ENCODE results near the gene RAB11FIP3. TPM values are rescaled to one million over a fixed set of nuclear protein-coding genes. Genes with fewer than 3 reads are reported as not detected.

Gene RAB11FIP3
- total RNA-seq, 4 donors from 2014 or later, result 55.5 to 136 (median 106) TPM

- Histone ChIP-seq H3K27me3 (peaks cover 0 to 25% of the 10 kb centered on the region in 2 donors), H3K9me3 (no peaks in the 10 kb centered on the region), H3K36me3 (no peaks in the 10 kb centered on the region), H3K4me1 (peaks cover 0 to 33% (median 16%) of the 10 kb centered on the region in 4 donors), H3K4me3 (no peak overlapping the region), H3K27ac (no peak overlapping the region)
- DNase-seq, result no peak
- TF ChIP-seq POLR2A (IDR thresholded peaks at IDR 0.05) (no peak), CTCF (IDR thresholded peaks at IDR 0.05) (no peak)
These were observed 136.8 kb downstream of the RAB11FIP3 start for GRCh38 chr16:561957-562938.

GRCh38 chr16:563072-563644, 137.7 kb downstream of the RAB11FIP3 start:
- H3K4me3 ChIP-seq, result no peak overlapping the region
- no peak for DNase-seq
- TF ChIP-seq POLR2A (IDR thresholded peaks at IDR 0.05), result no peak
- TF ChIP-seq CTCF (IDR thresholded peaks at IDR 0.05), result no peak
- H3K9me3 ChIP-seq, result no peaks in the 10 kb centered on the region
- no peaks in the 10 kb centered on the region for H3K36me3 ChIP-seq
- peaks cover 0 to 42% (median 22%) of the 10 kb centered on the region in 4 donors for H3K4me1 ChIP-seq
- H3K27me3 ChIP-seq, result peaks cover 0 to 25% of the 10 kb centered on the region in 2 donors
- no peak overlapping the region for H3K27ac ChIP-seq

DNA sequence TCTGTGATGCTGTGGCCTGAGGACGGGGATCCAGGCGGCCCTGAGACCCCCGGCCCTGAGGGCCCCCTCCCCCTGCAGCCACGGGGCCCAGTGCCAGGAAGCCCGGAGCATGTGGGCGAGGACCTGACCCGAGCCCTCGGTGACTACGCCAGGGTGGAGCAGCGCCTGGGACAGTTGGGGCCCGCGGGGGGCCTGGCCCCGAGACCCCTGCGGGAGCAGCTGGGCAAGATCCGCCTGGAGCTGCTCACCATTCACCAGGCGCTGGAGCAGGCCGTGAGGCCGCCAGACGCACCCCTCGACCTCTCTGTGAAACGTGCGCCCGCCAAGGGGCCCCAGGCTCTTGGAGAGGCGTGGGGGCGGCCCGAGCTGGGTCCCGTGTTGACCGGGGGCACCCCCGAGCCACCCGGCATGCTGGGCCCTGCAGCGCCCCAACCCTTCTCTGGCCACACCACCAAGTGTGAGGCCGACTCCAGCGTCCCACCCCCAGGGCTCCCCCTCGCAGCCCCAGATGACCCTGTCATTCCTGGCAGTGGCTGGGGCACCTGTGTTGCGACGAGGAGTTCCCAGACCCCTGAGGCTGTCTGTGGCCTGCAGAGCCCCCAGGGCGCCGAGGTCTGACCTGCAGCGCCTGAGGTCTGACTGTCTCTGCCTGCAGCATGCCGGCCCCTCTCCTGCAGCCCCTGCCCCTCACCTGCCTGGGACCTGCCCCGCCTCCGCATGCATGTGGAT, 139.4 kb downstream of the RAB11FIP3 start:
- TF ChIP-seq CTCF (IDR thresholded peaks at IDR 0.05), result no peak
- no peak for TF ChIP-seq POLR2A (IDR thresholded peaks at IDR 0.05)
- Histone ChIP-seq H3K4me3 (no peak overlapping the region), H3K4me1 (peaks cover 7 to 42% (median 27%) of the 10 kb centered on the region in 4 donors)

DNA sequence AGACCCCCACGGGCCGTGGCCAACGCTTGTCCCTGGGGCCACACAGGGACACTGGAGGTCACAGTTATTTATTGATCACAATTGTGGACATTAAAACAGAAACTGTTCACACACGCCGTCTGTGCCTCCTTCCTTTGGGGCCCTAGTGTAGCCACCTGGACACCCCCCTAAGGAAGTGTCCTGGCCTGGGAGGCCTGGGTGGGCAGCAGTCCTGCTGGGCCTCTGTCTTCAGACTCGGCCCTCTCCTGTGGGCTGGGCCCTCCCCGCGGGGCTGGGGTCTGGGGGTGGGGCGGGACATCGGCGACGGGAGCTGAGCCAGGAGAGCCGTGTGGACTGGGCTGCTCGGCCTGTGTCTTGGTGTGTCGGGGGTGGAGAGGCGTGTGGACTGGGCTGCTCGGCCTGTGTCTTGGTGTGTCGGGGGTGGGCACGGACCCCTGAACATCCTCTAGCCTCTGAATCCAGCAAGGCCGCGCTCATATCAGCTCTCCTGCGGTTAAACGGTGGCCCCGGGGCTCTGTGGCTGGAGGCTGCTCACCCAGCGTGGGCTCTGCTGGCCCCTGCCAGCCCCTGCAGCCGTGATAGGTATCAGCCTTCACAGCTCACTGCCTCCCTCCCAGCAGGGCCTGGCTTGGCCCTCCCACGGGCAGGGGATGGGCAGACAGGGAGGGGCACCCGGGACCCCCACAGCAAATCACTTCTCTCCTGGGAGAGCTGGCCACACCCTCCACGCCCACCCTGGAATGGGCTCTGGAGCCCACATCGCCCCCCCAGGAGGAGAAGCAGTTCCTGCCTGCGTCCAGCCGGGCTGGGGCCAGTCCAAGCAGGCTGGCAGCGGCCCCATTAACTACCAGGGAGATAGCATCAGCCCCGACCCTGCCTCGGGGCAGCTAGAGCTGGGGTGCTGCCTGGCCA, 140.2 kb downstream of the RAB11FIP3 start:
- Histone ChIP-seq H3K27me3 (peaks cover 0 to 13% of the 10 kb centered on the region in 2 donors), H3K4me3 (no peak overlapping the region), H3K9me3 (no peaks in the 10 kb centered on the region), H3K27ac (peak overlapping the region in 2 of 4 donors; percentile 50 to 65), H3K36me3 (no peaks in the 10 kb centered on the region), H3K4me1 (peaks cover 7 to 44% (median 26%) of the 10 kb centered on the region in 4 donors)
- no peak for DNase-seq
- no peak for TF ChIP-seq CTCF (IDR thresholded peaks at IDR 0.05)
- no peak for TF ChIP-seq POLR2A (IDR thresholded peaks at IDR 0.05)

More for the DNA sequence above, 139.4 kb downstream of the RAB11FIP3 start:
- no peak for DNase-seq
- H3K36me3 ChIP-seq, result no peaks in the 10 kb centered on the region
- H3K27me3 ChIP-seq, result peaks cover 0 to 18% of the 10 kb centered on the region in 2 donors
- no peak overlapping the region for H3K27ac ChIP-seq
- H3K9me3 ChIP-seq, result no peaks in the 10 kb centered on the region
